Measurements from ENCODE around the gene GREB1.

The GREB1 gene

DNA sequence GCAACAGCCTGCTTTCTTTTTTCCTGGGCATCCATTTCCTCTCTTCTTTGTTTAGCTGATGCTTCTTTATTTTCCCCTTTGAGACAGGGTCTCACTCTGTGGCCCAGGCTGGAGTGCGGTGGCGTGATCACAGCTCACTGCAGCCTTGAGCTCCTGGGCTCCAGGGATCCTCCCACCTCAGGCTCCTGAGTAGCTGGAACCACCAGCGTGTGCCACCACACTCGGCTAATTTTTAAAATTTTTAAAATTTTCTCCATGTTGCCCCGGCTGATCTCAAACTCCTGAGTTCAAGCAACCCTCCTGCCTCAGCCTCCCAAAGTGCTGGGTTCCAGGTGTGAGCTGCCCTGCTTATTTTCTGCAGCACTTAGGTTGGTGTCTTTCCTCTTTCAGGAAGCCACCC is 77.4 kb downstream of the GREB1 start:
- Histone ChIP-seq H3K4me3 (ENCODE audit: low read depth, low read length) (no peak overlapping the region), H3K9ac (no peak overlapping the region), H3K4me1 (no peaks in the 10 kb centered on the region), H3K36me3 (ENCODE audit: control insufficient read depth, insufficient read depth, low read length) (no peaks in the 10 kb centered on the region), H3K27me3 (ENCODE audit: control insufficient read depth, insufficient read depth, low read length) (no peaks in the 10 kb centered on the region), H3K79me2 (no peaks in the 10 kb centered on the region), H3K4me2 (ENCODE audit: low read length) (no peak overlapping the region), H3K9me3 (ENCODE audit: control insufficient read depth, low read length) (no peaks in the 10 kb centered on the region), H3K27ac (no peak overlapping the region), H2AFZ (no peak overlapping the region)
- TF ChIP-seq CTCF (IDR thresholded peaks at IDR 0.05) = no peak

DNA sequence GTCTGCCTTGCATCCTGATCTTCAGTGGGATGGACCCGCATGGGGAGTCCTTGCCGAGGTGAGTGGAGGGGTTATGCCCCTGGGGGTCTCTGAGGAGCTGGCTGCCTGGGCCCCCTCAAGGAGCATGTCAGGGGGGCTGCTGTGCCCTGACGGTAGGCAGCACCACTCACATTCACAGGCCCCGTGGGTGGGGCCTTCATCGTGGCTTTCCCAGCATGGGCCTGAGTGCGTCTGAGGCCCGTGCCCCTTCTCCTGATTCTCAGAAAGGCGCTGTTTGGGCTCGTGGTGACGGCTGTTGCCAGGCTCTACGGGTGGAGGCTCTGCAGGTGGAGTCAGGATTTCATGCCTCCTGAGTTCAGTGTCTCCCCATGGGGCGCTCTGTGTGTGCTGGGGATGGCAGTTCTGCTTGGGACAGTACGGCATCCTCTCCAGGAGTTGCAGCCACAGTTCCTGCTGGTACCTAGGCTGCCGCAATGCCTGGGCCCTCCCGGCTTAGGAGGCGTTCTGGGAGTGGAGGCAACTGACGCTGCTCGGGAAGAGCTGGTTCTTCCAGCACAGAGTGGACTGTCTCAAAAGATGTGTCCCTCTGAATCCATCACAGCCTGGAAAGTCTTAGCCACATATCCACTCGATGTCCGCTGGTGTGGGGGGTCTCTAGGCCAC is 78.8 kb downstream of the GREB1 start:
- Histone ChIP-seq H3K9me3 (ENCODE audit: control insufficient read depth, low read length) (no peaks in the 10 kb centered on the region), H3K27me3 (ENCODE audit: control insufficient read depth, insufficient read depth, low read length) (no peaks in the 10 kb centered on the region), H2AFZ (no peak overlapping the region), H3K4me1 (no peaks in the 10 kb centered on the region), H3K9ac (no peak overlapping the region), H3K27ac (no peak overlapping the region), H3K4me3 (ENCODE audit: low read depth, low read length) (no peak overlapping the region), H3K36me3 (ENCODE audit: control insufficient read depth, insufficient read depth, low read length) (no peaks in the 10 kb centered on the region), H3K79me2 (no peaks in the 10 kb centered on the region), H3K4me2 (ENCODE audit: low read length) (no peak overlapping the region)
- no peak for TF ChIP-seq CTCF (IDR thresholded peaks at IDR 0.05)

- H3K9me3 ChIP-seq (ENCODE audit: control insufficient read depth, low read length) = no peaks in the 10 kb centered on the region
- no peak for TF ChIP-seq CTCF (IDR thresholded peaks at IDR 0.05)
- H3K27ac ChIP-seq = no peak overlapping the region
- no peaks in the 10 kb centered on the region for H3K79me2 ChIP-seq
- no peak overlapping the region for H3K4me2 ChIP-seq (ENCODE audit: low read length)
- H3K4me3 ChIP-seq (ENCODE audit: low read depth, low read length) = no peak overlapping the region
- H3K27me3 ChIP-seq (ENCODE audit: control insufficient read depth, insufficient read depth, low read length) = no peaks in the 10 kb centered on the region
- H2AFZ ChIP-seq = no peak overlapping the region
- no peak overlapping the region for H3K9ac ChIP-seq
- no peaks in the 10 kb centered on the region for H3K4me1 ChIP-seq
- no peaks in the 10 kb centered on the region for H3K36me3 ChIP-seq (ENCODE audit: control insufficient read depth, insufficient read depth, low read length)
Observed at GRCh38 chr2:11613297-11613696, 79.5 kb downstream of the GREB1 start.

DNA sequence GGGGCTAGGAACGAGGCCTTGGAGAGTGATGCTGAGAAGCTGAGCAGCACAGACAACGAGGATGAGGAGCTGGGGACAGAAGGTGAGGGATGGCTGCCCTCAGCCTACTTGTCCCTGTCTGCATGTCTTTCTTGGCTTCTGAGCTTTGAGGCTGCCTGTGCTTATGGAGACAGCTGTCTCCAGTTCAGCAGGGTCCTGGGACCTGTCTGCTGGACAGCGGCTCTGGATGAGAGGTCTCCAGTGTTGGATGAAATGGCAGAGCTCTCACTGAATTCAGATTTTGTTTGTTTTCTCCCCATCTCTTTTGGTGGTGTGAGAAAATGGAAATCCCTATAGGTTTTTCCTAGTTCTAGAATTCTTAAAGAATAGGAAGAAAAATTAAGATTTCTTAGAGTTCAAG is 81.4 kb downstream of the GREB1 start:
- Histone ChIP-seq H3K9me3 (ENCODE audit: control insufficient read depth, low read length) (no peaks in the 10 kb centered on the region), H3K27me3 (ENCODE audit: control insufficient read depth, insufficient read depth, low read length) (no peaks in the 10 kb centered on the region), H3K36me3 (ENCODE audit: control insufficient read depth, insufficient read depth, low read length) (no peaks in the 10 kb centered on the region), H3K4me2 (ENCODE audit: low read length) (no peak overlapping the region), H3K9ac (no peak overlapping the region), H3K4me3 (ENCODE audit: low read depth, low read length) (no peak overlapping the region), H3K79me2 (no peaks in the 10 kb centered on the region), H3K4me1 (no peaks in the 10 kb centered on the region), H2AFZ (no peak overlapping the region), H3K27ac (no peak overlapping the region)
- TF ChIP-seq CTCF (IDR thresholded peaks at IDR 0.05) = no peak

DNA sequence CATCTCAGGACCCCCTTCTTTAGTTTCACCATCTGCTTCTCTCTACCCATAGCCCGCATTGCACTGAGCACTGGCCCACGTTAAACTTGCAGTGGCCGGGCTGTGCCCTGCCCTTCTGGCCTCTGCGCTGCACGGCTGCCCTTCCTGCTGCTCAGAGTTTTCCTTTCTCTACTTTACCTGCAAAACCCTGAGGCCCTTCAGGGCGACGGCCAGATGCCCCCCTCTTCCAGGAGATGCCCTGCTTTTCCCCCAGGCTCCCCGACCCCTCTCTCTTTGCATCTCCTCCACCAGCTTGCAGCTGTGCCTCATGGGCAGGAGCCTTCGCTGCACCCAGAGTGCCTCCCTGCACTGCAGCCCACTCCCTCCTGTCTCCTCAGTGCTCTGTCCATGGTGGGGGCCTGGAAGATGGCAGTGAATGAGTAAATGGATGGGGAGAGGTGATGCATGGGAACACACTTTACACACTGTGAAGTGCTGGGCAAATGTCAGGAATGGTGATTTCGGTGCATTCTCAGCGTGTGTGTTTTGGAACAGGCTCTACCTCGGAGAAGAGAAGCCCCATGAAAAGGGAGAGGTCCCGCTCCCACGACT is 82.3 kb downstream of the GREB1 start:
- Histone ChIP-seq H3K27ac (no peak overlapping the region), H3K36me3 (ENCODE audit: control insufficient read depth, insufficient read depth, low read length) (no peaks in the 10 kb centered on the region), H3K27me3 (ENCODE audit: control insufficient read depth, insufficient read depth, low read length) (no peaks in the 10 kb centered on the region), H3K9me3 (ENCODE audit: control insufficient read depth, low read length) (no peaks in the 10 kb centered on the region), H2AFZ (no peak overlapping the region), H3K4me2 (ENCODE audit: low read length) (no peak overlapping the region), H3K4me3 (ENCODE audit: low read depth, low read length) (no peak overlapping the region), H3K9ac (no peak overlapping the region), H3K4me1 (no peaks in the 10 kb centered on the region), H3K79me2 (no peaks in the 10 kb centered on the region)
- TF ChIP-seq CTCF (IDR thresholded peaks at IDR 0.05) = no peak
